Left lung (tissue), 10 donors: ENCODE measurements around the gene ASTN2. TPM values are rescaled to one million over a fixed set of nuclear protein-coding genes. Genes with fewer than 3 reads are reported as not detected.
"Not testable (repeated sequence)": the region's sequence is repeated elsewhere in the genome, so short reads cannot be mapped to it uniquely, and the experiment has no call there.

Experiments
- ATAC-seq: fragments of 200-7000 bp; cut with Tn5 transposase; one replicate; pipeline ENCODE4 v1.9.1; 2020; ENCODE audit warnings: moderate library complexity
- DNase-seq, 4 donors: peaks; one replicate each; pipeline ENCODE4 v3.0.0-alpha.2; 2013 to 2020
- H3K27ac ChIP-seq, 2 donors: fragments of 200-600 bp; sonication (generic) in 1 of 2; one replicate each; pipeline versions ENCODE4 v1.5.0 to v1.8.0; 2020 to 2021
- H3K27me3 ChIP-seq, 2 donors: fragments of 200-600 bp; sonication (generic) in 1 of 2; one replicate each; pipeline versions ENCODE4 v1.5.0 to v1.8.0; 2020 to 2021
- H3K36me3 ChIP-seq, 2 donors: fragments of 200-600 bp; sonication (generic) in 1 of 2; one replicate each; pipeline versions ENCODE4 v1.5.0 to v1.8.0; 2020 to 2021
- H3K4me1 ChIP-seq, 2 donors: fragments of 200-600 bp; one replicate each; pipeline ENCODE4 v1.8.0; 2021
- H3K4me3 ChIP-seq, 2 donors: fragments of 200-600 bp; sonication (generic) in 1 of 2; one replicate each; pipeline versions ENCODE4 v1.5.0 to v1.8.0; 2020 to 2021; ENCODE audit warnings: mild to moderate bottlenecking in 1 of 2
- H3K9me3 ChIP-seq, 2 donors: fragments of 200-600 bp; sonication (generic) in 1 of 2; one replicate each; pipeline versions ENCODE4 v1.5.0 to v1.8.0; 2020 to 2021
- intact Hi-C, 2 donors: fragments of 100-400 bp; cut with DNase I; formaldehyde crosslinking; loops; one replicate each; pipeline versions ENCODE4 v1.11.2 to v1.14.2; 2022
- polyA plus RNA-seq, 6 donors: library from polyadenylated mRNA; unstranded; fragments of 120-200 nt; gene quantifications; one replicate each; pipeline ENCODE4 v1.2.1, GENCODE V29; 2013; ENCODE audit not compliant: insufficient read length in 6 of 6
- total RNA-seq, 2 donors: library from RNA; stranded (reverse); fragmentation: NEBNext Ultra II Directional; extraction: Animal tissue kit (Norgen Biotek cat#: 25700); gene quantifications; one replicate each; pipeline ENCODE4 v1.2.1, GENCODE V29; 2021
- TF ChIP-seq, protein P1 (sequence below), 2 donors: fragments of 200-600 bp; sonication (generic) in 1 of 2; IDR thresholded peaks; one replicate each; pipeline versions ENCODE4 v1.5.0 to v1.8.0; 2021; ENCODE audit warnings: antibody characterized with exemption in 2 of 2
- donor health status: DM: no; HTN: yes; CAD: no.
- donor health status: DM: no; HTN: no; CAD: no.

Gene ASTN2
- total and polyA plus RNA-seq, 8 donors, result 3.1 to 5.5 (median 4.5) TPM

- intact Hi-C loops, result no loop called here
- TF ChIP-seq, protein P1, sequence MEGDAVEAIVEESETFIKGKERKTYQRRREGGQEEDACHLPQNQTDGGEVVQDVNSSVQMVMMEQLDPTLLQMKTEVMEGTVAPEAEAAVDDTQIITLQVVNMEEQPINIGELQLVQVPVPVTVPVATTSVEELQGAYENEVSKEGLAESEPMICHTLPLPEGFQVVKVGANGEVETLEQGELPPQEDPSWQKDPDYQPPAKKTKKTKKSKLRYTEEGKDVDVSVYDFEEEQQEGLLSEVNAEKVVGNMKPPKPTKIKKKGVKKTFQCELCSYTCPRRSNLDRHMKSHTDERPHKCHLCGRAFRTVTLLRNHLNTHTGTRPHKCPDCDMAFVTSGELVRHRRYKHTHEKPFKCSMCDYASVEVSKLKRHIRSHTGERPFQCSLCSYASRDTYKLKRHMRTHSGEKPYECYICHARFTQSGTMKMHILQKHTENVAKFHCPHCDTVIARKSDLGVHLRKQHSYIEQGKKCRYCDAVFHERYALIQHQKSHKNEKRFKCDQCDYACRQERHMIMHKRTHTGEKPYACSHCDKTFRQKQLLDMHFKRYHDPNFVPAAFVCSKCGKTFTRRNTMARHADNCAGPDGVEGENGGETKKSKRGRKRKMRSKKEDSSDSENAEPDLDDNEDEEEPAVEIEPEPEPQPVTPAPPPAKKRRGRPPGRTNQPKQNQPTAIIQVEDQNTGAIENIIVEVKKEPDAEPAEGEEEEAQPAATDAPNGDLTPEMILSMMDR (IDR thresholded peaks at IDR 0.05), result no peak
- no peaks in the 10 kb centered on the region for H3K27me3 ChIP-seq
- H3K9me3 ChIP-seq, result no peaks in the 10 kb centered on the region
- H3K36me3 ChIP-seq, result no peaks in the 10 kb centered on the region
- no peak for DNase-seq
- ATAC-seq, result no peak
- no peaks in the 10 kb centered on the region for H3K4me1 ChIP-seq
- no peak overlapping the region for H3K4me3 ChIP-seq
- H3K27ac ChIP-seq, result no peak overlapping the region
Observed at GRCh38 chr9:116927726-116928125, 487.1 kb downstream of the ASTN2 start.

DNA sequence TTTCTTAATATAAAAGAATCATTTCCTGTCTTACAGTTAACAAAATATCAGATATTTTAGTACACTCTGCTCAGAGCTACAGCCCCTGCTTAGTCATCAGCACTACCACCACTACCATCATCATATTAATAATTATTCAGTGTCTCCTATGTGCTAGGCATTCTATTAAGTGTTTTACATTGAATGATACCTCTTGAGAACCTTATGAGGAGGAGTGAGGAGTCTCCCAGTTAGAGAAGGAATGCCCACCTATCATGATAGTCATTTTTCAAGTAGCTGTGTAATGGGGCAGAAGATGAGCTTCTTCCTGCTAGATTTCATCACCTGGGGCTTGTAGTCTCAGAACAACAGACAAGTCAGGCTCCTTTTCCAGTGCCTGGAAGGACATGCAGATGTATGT is 489.7 kb downstream of the ASTN2 start:
- Histone ChIP-seq H3K9me3 (no peaks in the 10 kb centered on the region), H3K27ac (no peak overlapping the region), H3K4me3 (no peak overlapping the region), H3K4me1 (no peaks in the 10 kb centered on the region), H3K36me3 (no peaks in the 10 kb centered on the region), H3K27me3 (no peaks in the 10 kb centered on the region)
- TF ChIP-seq, protein P1 (IDR thresholded peaks at IDR 0.05), result no peak
- ATAC-seq, result no peak
- intact Hi-C loops, result no loop called here
- no peak for DNase-seq

DNA sequence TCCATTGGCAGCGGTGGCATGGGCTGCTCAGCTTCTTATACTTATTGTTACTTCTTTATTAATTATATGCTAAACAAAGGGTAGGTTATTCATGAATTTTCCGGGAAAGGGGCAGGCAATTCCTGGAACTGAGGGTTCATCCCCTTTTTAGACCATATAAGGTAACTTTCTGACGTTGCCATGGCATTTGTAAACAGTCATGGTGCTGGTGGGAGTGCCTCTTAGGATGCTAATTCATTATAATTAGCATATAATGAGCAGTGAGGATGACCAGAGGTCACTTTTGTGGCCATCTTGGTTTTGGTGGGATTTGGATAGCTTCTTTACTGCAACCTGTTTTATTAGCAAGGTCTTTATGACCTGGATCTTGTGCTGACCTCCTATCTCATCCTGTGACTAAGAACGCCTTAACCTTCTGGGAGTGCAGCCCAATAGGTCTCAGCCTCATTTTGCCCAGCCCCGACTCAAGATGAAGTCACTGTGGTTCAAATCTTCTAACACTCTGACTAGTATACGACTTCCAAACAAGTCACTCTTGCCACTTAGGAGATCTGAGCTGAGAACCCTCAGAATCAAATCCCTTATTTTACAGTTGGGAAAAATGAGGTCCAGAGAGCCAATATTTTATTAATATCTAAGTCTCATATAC is 490.3 kb downstream of the ASTN2 start:
- DNase-seq (no peak), ATAC-seq (no peak)
- H3K4me1 ChIP-seq, result no peaks in the 10 kb centered on the region
- H3K4me3 ChIP-seq, result no peak overlapping the region
- TF ChIP-seq, protein P1 (IDR thresholded peaks at IDR 0.05), result no peak
- no peaks in the 10 kb centered on the region for H3K36me3 ChIP-seq
- intact Hi-C loops, result no loop called here
- H3K27me3 ChIP-seq, result no peaks in the 10 kb centered on the region
- no peaks in the 10 kb centered on the region for H3K9me3 ChIP-seq
- H3K27ac ChIP-seq, result no peak overlapping the region

DNA sequence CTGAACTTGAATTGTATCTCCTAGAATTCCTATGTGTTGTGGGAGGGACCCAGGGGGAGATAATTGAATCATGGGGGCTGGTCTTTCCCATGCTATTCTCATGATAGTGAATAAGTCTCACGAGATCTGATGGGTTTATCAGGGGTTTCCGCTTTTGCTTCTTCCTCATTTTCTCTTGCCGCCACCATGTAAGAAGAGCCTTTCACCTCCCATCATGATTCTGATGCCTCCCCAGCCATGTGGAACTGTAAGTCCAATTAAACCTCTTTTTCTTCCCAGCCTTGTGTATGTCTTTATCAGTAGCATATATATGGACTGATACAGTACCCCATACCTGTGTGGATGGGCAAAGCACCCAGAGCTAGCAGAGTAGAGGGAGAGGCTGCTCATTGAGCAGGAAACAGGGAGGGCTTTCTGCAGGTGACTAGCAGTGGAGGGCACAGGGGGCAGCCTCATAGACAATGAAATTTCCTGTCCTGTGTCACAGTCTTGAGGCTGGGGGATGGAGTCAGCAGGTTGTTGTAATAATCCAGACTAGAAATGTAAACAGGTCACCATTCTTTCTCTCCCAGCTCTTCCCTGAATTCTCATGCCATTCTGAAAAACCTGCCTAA is 496.9 kb downstream of the ASTN2 start:
- H3K4me1 ChIP-seq, H3K4me3 ChIP-seq, DNase-seq, H3K36me3 ChIP-seq, ATAC-seq, H3K27ac ChIP-seq, H3K27me3 ChIP-seq, intact Hi-C loops, H3K9me3 ChIP-seq: not testable (repeated sequence)

- intact Hi-C loops, result no loop called here
- no peak overlapping the region for H3K27ac ChIP-seq
- no peaks in the 10 kb centered on the region for H3K27me3 ChIP-seq
- no peak for DNase-seq
- H3K36me3 ChIP-seq, result no peaks in the 10 kb centered on the region
- ATAC-seq, result no peak
- no peaks in the 10 kb centered on the region for H3K4me1 ChIP-seq
- no peaks in the 10 kb centered on the region for H3K9me3 ChIP-seq
- H3K4me3 ChIP-seq, result no peak overlapping the region
- TF ChIP-seq, protein P1 (IDR thresholded peaks at IDR 0.05), result no peak
Observed at GRCh38 chr9:116913536-116913935, 501.3 kb downstream of the ASTN2 start.

- TF ChIP-seq, protein P1 (IDR thresholded peaks at IDR 0.05), result no peak
- ATAC-seq (no peak), DNase-seq (no peak)
- Histone ChIP-seq H3K36me3 (no peaks in the 10 kb centered on the region), H3K4me3 (no peak overlapping the region), H3K9me3 (no peaks in the 10 kb centered on the region), H3K4me1 (no peaks in the 10 kb centered on the region), H3K27ac (no peak overlapping the region), H3K27me3 (no peaks in the 10 kb centered on the region)
- intact Hi-C loops, result no loop called here
Observed at GRCh38 chr9:116910201-116910600, 504.7 kb downstream of the ASTN2 start.
